SU-DHL-6 (cell line): ENCODE measurements around the gene PLPPR2.

Experiments
- H2AFZ ChIP-seq: fragments of 200-600 bp; sonication (generic); 2 replicates; pipeline ENCODE4 v1.6.1; 2014; ENCODE audit warnings: low read depth, mild to moderate bottlenecking, moderate library complexity, mixed read lengths, antibody characterized with exemption, low read length; ENCODE audit not compliant: severe bottlenecking
- H3F3A ChIP-seq: fragments of 200-600 bp; shearing (Covaris generic); 2 replicates; pipeline ENCODE4 v1.6.0; 2016; ENCODE audit warnings: antibody characterized with exemption, mild to moderate bottlenecking; ENCODE audit not compliant: insufficient read depth
- H3K27ac ChIP-seq: fragments of 200-600 bp; sonication (generic); 2 replicates; pipeline ENCODE4 v1.5.1; 2016; ENCODE audit warnings: low read depth, mild to moderate bottlenecking, low read length, moderate library complexity, mixed read lengths
- H3K27me3 ChIP-seq: fragments of 200-600 bp; sonication (generic), shearing (Covaris generic); 2 replicates; pipeline ENCODE4 v1.6.0; 2014; ENCODE audit warnings: mild to moderate bottlenecking, low read length
- H3K36me3 ChIP-seq: fragments of 200-600 bp; sonication (generic); 2 replicates; pipeline ENCODE4 v1.6.1; 2014; ENCODE audit warnings: mild to moderate bottlenecking, low read length, mixed read lengths
- H3K4me2 ChIP-seq: fragments of 300-600, 200-600 bp; shearing (Covaris generic), sonication (generic); 2 replicates; pipeline ENCODE4 v1.6.0; 2014; ENCODE audit warnings: low read length, low read depth, mild to moderate bottlenecking; ENCODE audit not compliant: poor library complexity, severe bottlenecking
- H3K4me3 ChIP-seq: fragments of 200-600 bp; sonication (generic); 2 replicates; pipeline ENCODE4 v1.5.1; 2014; ENCODE audit warnings: antibody characterized with exemption, low read length, mild to moderate bottlenecking, mixed read lengths; ENCODE audit not compliant: insufficient read depth, poor library complexity, severe bottlenecking
- H3K79me2 ChIP-seq: fragments of 200-600 bp; sonication (generic); 2 replicates; pipeline ENCODE4 v1.6.1; 2014; ENCODE audit warnings: mild to moderate bottlenecking, low read length, moderate library complexity; ENCODE audit not compliant: insufficient read depth
- H3K9ac ChIP-seq: fragments of 200-600 bp; sonication (generic); 2 replicates; pipeline ENCODE4 v1.7.0; 2014; ENCODE audit warnings: mild to moderate bottlenecking, low read length
- H3K9me2 ChIP-seq: fragments of 200-600 bp; sonication (generic); replicated peaks from 2 replicates; pipeline ENCODE4 v1.6.1; 2014; ENCODE audit warnings: low read length; ENCODE audit not compliant: insufficient read depth
- H3K9me3 ChIP-seq: fragments of 200-600 bp; sonication (generic); 2 replicates; pipeline ENCODE4 v1.6.1; 2014; ENCODE audit warnings: low read length, mixed read lengths; ENCODE audit not compliant: insufficient read depth
- H4K20me1 ChIP-seq: fragments of 200-600 bp; sonication (generic); 2 replicates; pipeline ENCODE4 v1.6.1; 2014; ENCODE audit warnings: low read depth, mild to moderate bottlenecking, antibody characterized with exemption, low read length, moderate library complexity, mixed read lengths
- CTCF ChIP-seq: fragments of 200-600 bp; sonication (generic); IDR thresholded peaks from one replicate; pipeline ENCODE4 v1.5.1; 2017; ENCODE audit warnings: antibody characterized with exemption, mild to moderate bottlenecking, low read length, moderate library complexity; ENCODE audit not compliant: insufficient read depth, poor library complexity, severe bottlenecking
- EZH2phosphoT487 ChIP-seq: fragments of 200-600 bp; sonication (generic), shearing (Covaris generic); conservative IDR thresholded peaks from 2 replicates; pipeline ENCODE4 v1.6.1; 2018; ENCODE audit warnings: mild to moderate bottlenecking, antibody characterized with exemption, low read length, moderate library complexity, mixed read lengths

The PLPPR2 gene

GRCh38 chr19:11414544-11414943 is 59.3 kb downstream of the PLPPR2 start:
- Histone ChIP-seq H3F3A (no peaks in the 10 kb centered on the region), H3K4me2 (no peak overlapping the region), H3K9ac (no peak overlapping the region), H4K20me1 (no peaks in the 10 kb centered on the region), H3K9me3 (no peaks in the 10 kb centered on the region), H3K27ac (no peak overlapping the region), H3K4me3 (no peak overlapping the region), H3K79me2 (no peaks in the 10 kb centered on the region), H3K27me3 (no peaks in the 10 kb centered on the region), H3K36me3 (no peaks in the 10 kb centered on the region), H3K9me2 (no peaks in the 10 kb centered on the region), H2AFZ (no peak overlapping the region)
- TF ChIP-seq CTCF, result no peak
- TF ChIP-seq EZH2phosphoT487, result no peak
